Vein endothelial cell (primary cell): ENCODE data around the gene PCGF2. TPM values are rescaled to one million over a fixed set of nuclear protein-coding genes. Genes with fewer than 3 reads are reported as not detected.

ENCODE experiments used
- small RNA-seq: library from RNA; depleted of rRNA; stranded (forward); fragments of <200 nt; gene quantifications from one replicate; pipeline ENCODE3, GENCODE V24; 2012
- total RNA-seq: library from RNA; depleted of rRNA; stranded (reverse); fragments of >200 nt; gene quantifications from 2 replicates; pipeline ENCODE4 v1.2.3, GENCODE V29; 2012

The PCGF2 gene
- total RNA-seq = 5.8 and 8.8 TPM in 2 replicates

GRCh38 chr17:38748149-38748891 is at the start of gene PCGF2:
Gene PCGF2, minus strand, starts transcription at chr17:38748336. Its CDS starts 7,934 bp downstream, at chr17:38740402.

DNA sequence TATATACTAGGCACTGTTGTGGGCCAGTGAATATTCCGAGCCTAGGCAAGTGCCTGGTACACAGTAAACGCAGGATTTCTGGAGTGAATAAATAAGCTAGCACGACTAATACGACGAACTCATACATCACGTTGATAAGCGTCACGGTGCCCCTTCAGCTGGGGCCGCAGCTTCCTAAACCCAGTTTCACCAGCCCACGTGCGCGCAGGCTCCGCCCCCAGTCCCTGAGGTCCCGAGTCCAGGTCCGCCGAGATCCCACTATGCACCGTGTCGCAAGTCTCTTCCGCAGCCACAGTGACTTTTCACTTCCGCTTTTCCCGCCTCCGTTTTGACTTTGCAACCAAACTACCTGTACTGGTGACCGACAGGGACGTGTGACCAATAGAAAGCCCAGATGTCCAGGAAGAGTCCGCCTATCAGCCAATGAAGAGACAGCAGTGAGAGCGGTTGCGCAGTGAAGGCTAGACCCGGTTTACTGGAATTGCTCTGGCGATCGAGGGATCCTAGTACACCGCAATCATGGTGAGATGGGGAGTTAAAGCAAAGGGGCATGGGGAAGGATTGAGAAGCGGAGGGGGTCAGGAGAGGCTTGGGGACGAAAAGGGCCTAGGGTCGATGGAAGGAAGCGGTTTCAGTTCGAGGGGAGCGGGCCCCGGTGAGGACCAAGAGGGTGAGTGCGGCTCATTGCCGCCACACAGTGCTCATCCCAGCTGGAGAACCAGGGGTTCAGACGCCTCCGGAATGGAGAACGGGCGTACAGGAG is 4.4 kb upstream of the PCGF2 start, which contains the start of gene PSMB3:
Gene PSMB3, plus strand, starts transcription at position 434 of the 763 bp plus-strand sequence. Its CDS starts 86 bp downstream, at position 520.

GRCh38 chr17:38729886-38730525 is 18.1 kb downstream of the PCGF2 start, which contains the start of gene CISD3:
Gene CISD3, plus strand, starts transcription at chr17:38730341. Its CDS starts 18 bp downstream, at chr17:38730359.

GRCh38 chr17:38704606-38705522 is 43.3 kb downstream of the PCGF2 start, which contains the start of gene MLLT6:
Gene MLLT6, plus strand, starts transcription at chr17:38705273. Its CDS starts 360 bp downstream, at chr17:38705633.

Small RNA genes lying within 50 kb of the gene (small RNA-seq; reads per million reads assigned to genes)
- gene MIR4726 (not detected), gene MIR4734 (not detected), gene RNA5SP440 (0.16 reads per million), gene RNU6-866P (not detected)

Other genes starting within 250 kb of the PCGF2 start
- under 0.01 TPM in 2 replicates for gene SRCIN1, start 142.4 kb downstream of the PCGF2 start, total RNA-seq
- 2.4 and 3.3 TPM in 2 replicates for gene EPOP, start 73.4 kb downstream of the PCGF2 start, total RNA-seq
- gene MLLT6, start 43.1 kb downstream of the PCGF2 start, total RNA-seq = 42.7 and 50.3 TPM in 2 replicates
- 3.9 and 4.2 TPM in 2 replicates for gene CISD3, start 18.0 kb downstream of the PCGF2 start, total RNA-seq
- gene PSMB3, start 4.4 kb upstream of the PCGF2 start, total RNA-seq = 358 and 363 TPM in 2 replicates
- gene PIP4K2B, start 51.2 kb upstream of the PCGF2 start, total RNA-seq = 52.1 and 60.1 TPM in 2 replicates
- gene CWC25, start 77.0 kb upstream of the PCGF2 start, total RNA-seq = 10.9 and 13.7 TPM in 2 replicates
- gene RPL23, start 105.4 kb upstream of the PCGF2 start, total RNA-seq = 975 and 1,055 TPM in 2 replicates
- gene LASP1, start 121.7 kb upstream of the PCGF2 start, total RNA-seq = 237 and 292 TPM in 2 replicates
- not detected in 2 replicates for gene FBXO47, start 219.1 kb upstream of the PCGF2 start, total RNA-seq